ENCODE results near the gene SEMA5B.

DNA sequence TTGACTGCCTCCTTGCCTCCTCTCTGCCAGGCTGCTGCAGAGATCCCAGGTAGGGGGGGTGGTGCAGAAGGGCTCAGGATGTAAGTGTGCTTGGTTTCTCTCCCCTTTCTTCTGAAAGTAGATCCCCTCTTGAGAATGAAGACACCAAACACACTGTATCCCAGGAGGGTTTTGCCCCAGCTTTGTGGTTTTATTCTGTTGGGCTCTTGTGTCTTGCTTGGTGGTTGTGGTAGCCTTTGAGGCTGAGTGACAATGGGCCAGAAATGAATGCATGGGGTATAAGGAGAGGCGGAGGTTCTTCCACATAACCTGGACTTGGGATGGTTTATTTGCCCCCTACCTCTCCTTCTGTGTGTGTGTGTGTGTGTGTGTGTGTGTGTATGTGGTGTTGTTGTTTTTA, 45.0 kb upstream of the SEMA5B start:
- TF ChIP-seq, protein P1, sequence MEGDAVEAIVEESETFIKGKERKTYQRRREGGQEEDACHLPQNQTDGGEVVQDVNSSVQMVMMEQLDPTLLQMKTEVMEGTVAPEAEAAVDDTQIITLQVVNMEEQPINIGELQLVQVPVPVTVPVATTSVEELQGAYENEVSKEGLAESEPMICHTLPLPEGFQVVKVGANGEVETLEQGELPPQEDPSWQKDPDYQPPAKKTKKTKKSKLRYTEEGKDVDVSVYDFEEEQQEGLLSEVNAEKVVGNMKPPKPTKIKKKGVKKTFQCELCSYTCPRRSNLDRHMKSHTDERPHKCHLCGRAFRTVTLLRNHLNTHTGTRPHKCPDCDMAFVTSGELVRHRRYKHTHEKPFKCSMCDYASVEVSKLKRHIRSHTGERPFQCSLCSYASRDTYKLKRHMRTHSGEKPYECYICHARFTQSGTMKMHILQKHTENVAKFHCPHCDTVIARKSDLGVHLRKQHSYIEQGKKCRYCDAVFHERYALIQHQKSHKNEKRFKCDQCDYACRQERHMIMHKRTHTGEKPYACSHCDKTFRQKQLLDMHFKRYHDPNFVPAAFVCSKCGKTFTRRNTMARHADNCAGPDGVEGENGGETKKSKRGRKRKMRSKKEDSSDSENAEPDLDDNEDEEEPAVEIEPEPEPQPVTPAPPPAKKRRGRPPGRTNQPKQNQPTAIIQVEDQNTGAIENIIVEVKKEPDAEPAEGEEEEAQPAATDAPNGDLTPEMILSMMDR (conservative IDR thresholded peaks at IDR 0.05; ENCODE audit: low read depth, low read length), result no peak
- no peak for TF ChIP-seq RFX5 (IDR thresholded peaks at IDR 0.05; ENCODE audit: low read depth, low read length)
- TF ChIP-seq, protein P2, sequence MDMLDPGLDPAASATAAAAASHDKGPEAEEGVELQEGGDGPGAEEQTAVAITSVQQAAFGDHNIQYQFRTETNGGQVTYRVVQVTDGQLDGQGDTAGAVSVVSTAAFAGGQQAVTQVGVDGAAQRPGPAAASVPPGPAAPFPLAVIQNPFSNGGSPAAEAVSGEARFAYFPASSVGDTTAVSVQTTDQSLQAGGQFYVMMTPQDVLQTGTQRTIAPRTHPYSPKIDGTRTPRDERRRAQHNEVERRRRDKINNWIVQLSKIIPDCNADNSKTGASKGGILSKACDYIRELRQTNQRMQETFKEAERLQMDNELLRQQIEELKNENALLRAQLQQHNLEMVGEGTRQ (IDR thresholded peaks at IDR 0.05; ENCODE audit: low read depth, low read length), result no peak
- no peak for TF ChIP-seq POLR2A (IDR thresholded peaks at IDR 0.05; ENCODE audit: low read depth, low read length)
- TF ChIP-seq RAD21 (IDR thresholded peaks at IDR 0.05; ENCODE audit: low read length), result no peak
- no peak for TF ChIP-seq RCOR1 (IDR thresholded peaks at IDR 0.05; ENCODE audit: insufficient replicate concordance, low read length)
- no peak for TF ChIP-seq MXI1 (IDR thresholded peaks at IDR 0.05; ENCODE audit: borderline replicate concordance, low read depth, low read length)
- TF ChIP-seq MAFK (IDR thresholded peaks at IDR 0.05; ENCODE audit: low read depth, low read length), result no peak

All from IMR-90 (cell line).